OCI-LY1 (cell line): ENCODE measurements around the gene TBX15.

ENCODE experiments used
- CTCF ChIP-seq: fragments of 200-600 bp; sonication (generic), shearing (Covaris generic); IDR thresholded peaks from 2 replicates; pipeline ENCODE4 v1.5.1; 2017; ENCODE audit warnings: mild to moderate bottlenecking, antibody characterized with exemption, low read length, moderate library complexity, mixed read lengths
- EZH2 ChIP-seq: fragments of 200-600 bp; sonication (generic), shearing (Covaris generic); IDR thresholded peaks from 2 replicates; pipeline ENCODE4 v1.8.0; 2017; ENCODE audit warnings: borderline replicate concordance, mixed run types, mild to moderate bottlenecking, antibody characterized with exemption, low read length, moderate library complexity, mixed read lengths

- TF ChIP-seq CTCF (no peak), EZH2 (no peak)
Observed at GRCh38 chr1:118911571-118911970, 76.6 kb downstream of the TBX15 start.
